H1 (cell line): ENCODE measurements around the gene TRPV4. TPM values are rescaled to one million over a fixed set of nuclear protein-coding genes. Genes with fewer than 3 reads are reported as not detected.

ENCODE experiments used
- CHD7 ChIP-seq: fragments of 300-600 bp; sonication (generic); IDR thresholded peaks from 2 replicates; pipeline ENCODE4 v1.7.1; 2012; ENCODE audit warnings: low read length, moderate library complexity, mild to moderate bottlenecking, inconsistent platforms; ENCODE audit not compliant: insufficient replicate concordance
- E2F6 ChIP-seq: IDR thresholded peaks from 2 replicates; pipeline ENCODE4 v1.6.1; 2012; ENCODE audit warnings: inconsistent platforms
- KDM5A ChIP-seq: fragments of 200-600 bp; IDR thresholded peaks from 2 replicates; pipeline ENCODE4 v1.7.1; 2012; ENCODE audit warnings: mild to moderate bottlenecking, low read length, inconsistent platforms, mixed read lengths
- RXRA ChIP-seq: IDR thresholded peaks from 2 replicates; pipeline ENCODE4 v1.6.1; 2011; ENCODE audit warnings: low read depth, mild to moderate bottlenecking, low read length, moderate library complexity; ENCODE audit not compliant: insufficient read depth
- SIN3A ChIP-seq, 2 experiments: IDR thresholded peaks in 1 of 2; conservative IDR thresholded peaks in 1 of 2; 2 replicates each; pipeline ENCODE4 v1.6.1; 2011 to 2012; ENCODE audit warnings: low read length in 2 of 2, improper control_type of control experiment in 1 of 2, low read depth in 1 of 2, mild to moderate bottlenecking in 1 of 2
- SUZ12 ChIP-seq: fragments of 200-600 bp; sonication (generic); IDR thresholded peaks from 2 replicates; pipeline ENCODE4 v1.6.1; 2012; ENCODE audit warnings: mild to moderate bottlenecking, inconsistent platforms, low read length, moderate library complexity, mixed read lengths
- polyA plus RNA-seq, 7 experiments: library from polyadenylated mRNA; depleted of rRNA in 3 of 7; stranded (reverse) in 5 of 7; unstranded in 2 of 7; fragments of >200 nt in 5 of 7; fragments of 200-250 nt in 2 of 7; gene quantifications; 1 replicate in 5 of 7; 2 replicates in 1 of 7; 4 replicates in 1 of 7; pipeline versions ENCODE4 v1.2.1 to v1.2.3, GENCODE V29; 2011 to 2013; ENCODE audit warnings: missing spikeins in 2 of 7, mixed read lengths in 2 of 7
- total RNA-seq: library from RNA; stranded (reverse); fragmentation: NEBNext Ultra II Directional; extraction: Animal tissue kit (Norgen Biotek cat#: 25700); gene quantifications from 2 replicates; pipeline ENCODE4 v1.2.1, GENCODE V29; 2021

TRPV4 gene
- total and polyA plus RNA-seq, 2 of the 8 experiments (the other 6 are each of a cell fraction or from before 2014, with no cell fraction given): 2.1 to 6.2 TPM

- TF ChIP-seq CHD7: no peak
- TF ChIP-seq SIN3A (conservative IDR thresholded peaks at IDR 0.05 in 1 of 2, IDR thresholded peaks at IDR 0.05 in 1 of 2; ENCODE audit: low read depth in 1 of 2, low read length in 2 of 2): no peak
- TF ChIP-seq E2F6: no peak
- no peak for TF ChIP-seq KDM5A
- TF ChIP-seq SUZ12: no peak
- TF ChIP-seq RXRA: no peak
Measured at GRCh38 chr12:109813810-109814416, 19.3 kb downstream of the TRPV4 start (continued).
